ENCODE data around the gene ENTPD8. TPM values are rescaled to one million over a fixed set of nuclear protein-coding genes. Genes with fewer than 3 reads are reported as not detected.

Gene ENTPD8
- total and polyA plus RNA-seq, 7 donors: 0.71 to 65.3 (median 38.4) TPM; not detected in 3

- H3K4me3 ChIP-seq: no peak overlapping the region
- intact Hi-C loops (cut with DNase I): no loop called here
- TF ChIP-seq POLR2AphosphoS5 (IDR thresholded peaks at IDR 0.05): no peak
- H3K36me3 ChIP-seq: no peaks in the 10 kb centered on the region
- H3K27ac ChIP-seq: no peak overlapping the region
- H3K27me3 ChIP-seq: peaks cover 0 to 16% (median 7%) of the 10 kb centered on the region in 3 donors
- no peak for DNase-seq
- WGBS, 2 donors: 44 to 58% methylated on average over 34 of the region's 34 CpGs
- peaks cover 0 to 8% (median 5%) of the 10 kb centered on the region in 4 donors for H3K4me1 ChIP-seq
- H3K9me3 ChIP-seq: no peaks in the 10 kb centered on the region
Measured at GRCh38 chr9:137429974-137430722, 11.0 kb downstream of the ENTPD8 start.

- H3K9me3 ChIP-seq: no peaks in the 10 kb centered on the region
- no peak overlapping the region for H3K27ac ChIP-seq
- intact Hi-C loops (cut with DNase I): no loop called here
- no peaks in the 10 kb centered on the region for H3K36me3 ChIP-seq
- TF ChIP-seq POLR2A (IDR thresholded peaks at IDR 0.05) (no peak), EP300 (IDR thresholded peaks at IDR 0.05) (no peak)
- no peak overlapping the region for H3K4me3 ChIP-seq
- H3K27me3 ChIP-seq: peaks cover 0 to 16% (median 7%) of the 10 kb centered on the region in 3 donors
- 78% methylated on average over 14 of the region's 14 CpGs for WGBS, 2 donors
- DNase-seq: no peak
- H3K4me1 ChIP-seq: peaks cover 0 to 15% (median 9%) of the 10 kb centered on the region in 4 donors
Measured at GRCh38 chr9:137429546-137429890, 11.6 kb downstream of the ENTPD8 start.

GRCh38 chr9:137428841-137429545 lies 12.2 kb downstream of the ENTPD8 start:
- H3K27ac ChIP-seq: no peak overlapping the region
- DNase-seq: no peak
- intact Hi-C loops (cut with DNase I): no loop called here
- H3K9me3 ChIP-seq: no peaks in the 10 kb centered on the region
- 74 to 76% methylated on average over 27 of the region's 27 CpGs for WGBS, 2 donors
- TF ChIP-seq POLR2A (IDR thresholded peaks at IDR 0.05): no peak
- TF ChIP-seq EP300 (IDR thresholded peaks at IDR 0.05): no peak
- no peak for TF ChIP-seq POLR2AphosphoS5 (IDR thresholded peaks at IDR 0.05)
- no peak for TF ChIP-seq CTCF (IDR thresholded peaks at IDR 0.05)
- H3K36me3 ChIP-seq: no peaks in the 10 kb centered on the region
- H3K4me3 ChIP-seq: no peak overlapping the region
- H3K4me1 ChIP-seq: peaks cover 0 to 20% (median 13%) of the 10 kb centered on the region in 4 donors
- peaks cover 0 to 16% (median 7%) of the 10 kb centered on the region in 3 donors for H3K27me3 ChIP-seq

GRCh38 chr9:137428311-137428630 lies 12.9 kb downstream of the ENTPD8 start:
- intact Hi-C loops (cut with DNase I): no loop called here
- peaks cover 0 to 27% (median 19%) of the 10 kb centered on the region in 4 donors for H3K4me1 ChIP-seq
- H3K36me3 ChIP-seq: no peaks in the 10 kb centered on the region
- DNase-seq: no peak
- no peak overlapping the region for H3K4me3 ChIP-seq
- peaks cover 0 to 16% (median 7%) of the 10 kb centered on the region in 3 donors for H3K27me3 ChIP-seq
- 74 to 84% methylated on average over 6 of the region's 6 CpGs for WGBS, 2 donors
- H3K27ac ChIP-seq: no peak overlapping the region
- no peak for TF ChIP-seq CTCF (IDR thresholded peaks at IDR 0.05)
- TF ChIP-seq EP300 (IDR thresholded peaks at IDR 0.05): no peak
- TF ChIP-seq POLR2A (IDR thresholded peaks at IDR 0.05): no peak
- no peak for TF ChIP-seq POLR2AphosphoS5 (IDR thresholded peaks at IDR 0.05)
- no peaks in the 10 kb centered on the region for H3K9me3 ChIP-seq

- TF ChIP-seq EP300 (IDR thresholded peaks at IDR 0.05) (no peak), POLR2A (IDR thresholded peaks at IDR 0.05) (no peak), CTCF (IDR thresholded peaks at IDR 0.05) (no peak), POLR2AphosphoS5 (IDR thresholded peaks at IDR 0.05) (no peak)
Measured at GRCh38 chr9:137427454-137428310, 13.5 kb downstream of the ENTPD8 start.

More at GRCh38 chr9:137427454-137428310, 13.5 kb downstream of the ENTPD8 start:
- H3K9me3 ChIP-seq: no peaks in the 10 kb centered on the region
- H3K36me3 ChIP-seq: no peaks in the 10 kb centered on the region
- intact Hi-C loops (cut with DNase I): no loop called here
- H3K4me3 ChIP-seq: no peak overlapping the region
- no peak for DNase-seq
- WGBS, 2 donors: 82 to 87% methylated on average over 27 of the region's 27 CpGs
- H3K27me3 ChIP-seq: peaks cover 0 to 16% (median 7%) of the 10 kb centered on the region in 3 donors
- H3K27ac ChIP-seq: no peak overlapping the region
- peaks cover 0 to 27% (median 19%) of the 10 kb centered on the region in 4 donors for H3K4me1 ChIP-seq

Measured in sigmoid colon (tissue), 7 donors.